MM.1S (cell line): ENCODE measurements around the gene ETV6.

Source experiments
- DNase-seq: peaks from one replicate; pipeline ENCODE4 v3.0.0-alpha.2; 2015
- H2AFZ ChIP-seq: fragments of 300-600 bp; sonication (generic); 2 replicates; pipeline ENCODE4 v1.6.0; 2016; ENCODE audit warnings: antibody characterized with exemption, low read length
- H3F3A ChIP-seq: fragments of 300-600 bp; sonication (generic); 2 replicates; pipeline ENCODE4 v1.6.1; 2016; ENCODE audit warnings: mild to moderate bottlenecking, antibody characterized with exemption, low read length, moderate library complexity, mixed read lengths; ENCODE audit not compliant: insufficient read depth
- H3K27ac ChIP-seq: fragments of 300-600 bp; sonication (generic); 2 replicates; pipeline ENCODE4 v1.5.1; 2016; ENCODE audit warnings: mild to moderate bottlenecking, low read length
- H3K27me3 ChIP-seq: fragments of 300-600 bp; sonication (generic); replicated peaks from 2 replicates; pipeline ENCODE4 v1.6.0; 2016; ENCODE audit warnings: low read length; ENCODE audit not compliant: insufficient read depth
- H3K36me3 ChIP-seq: fragments of 300-600 bp; sonication (generic); replicated peaks from 2 replicates; pipeline ENCODE4 v1.6.1; 2016; ENCODE audit warnings: mild to moderate bottlenecking, low read length, mixed read lengths; ENCODE audit not compliant: insufficient read depth
- H3K4me1 ChIP-seq: fragments of 300-600 bp; sonication (generic); 2 replicates; pipeline ENCODE4 v1.6.1; 2016; ENCODE audit warnings: low read length, mixed read lengths
- H3K4me2 ChIP-seq: fragments of 300-600 bp; sonication (generic); 2 replicates; pipeline ENCODE4 v1.6.0; 2016; ENCODE audit warnings: low read depth, low read length
- H3K4me3 ChIP-seq: fragments of 300-600 bp; sonication (generic); 2 replicates; pipeline ENCODE4 v1.5.1; 2016; ENCODE audit warnings: low read length, mixed read lengths
- H3K79me2 ChIP-seq: fragments of 300-600 bp; sonication (generic); 2 replicates; pipeline ENCODE4 v1.6.1; 2016; ENCODE audit warnings: mixed run types, low read length, mixed read lengths
- H3K9ac ChIP-seq: fragments of 300-600 bp; sonication (generic); 2 replicates; pipeline ENCODE4 v1.6.1; 2016; ENCODE audit warnings: low read length, mixed read lengths
- H3K9me2 ChIP-seq: fragments of 300-600 bp; sonication (generic); replicated peaks from 2 replicates; pipeline ENCODE4 v1.6.1; 2016; ENCODE audit warnings: mild to moderate bottlenecking, low read length, mixed read lengths; ENCODE audit not compliant: insufficient read depth
- H3K9me3 ChIP-seq: fragments of 300-600 bp; sonication (generic); replicated peaks from 2 replicates; pipeline ENCODE4 v1.6.1; 2016; ENCODE audit warnings: mild to moderate bottlenecking, low read length, mixed read lengths; ENCODE audit not compliant: insufficient read depth
- H4K20me1 ChIP-seq: fragments of 300-600 bp; sonication (generic); 2 replicates; pipeline ENCODE4 v1.6.1; 2016; ENCODE audit warnings: mild to moderate bottlenecking, low read length, moderate library complexity, mixed read lengths; ENCODE audit not compliant: insufficient read depth
- EZH2 ChIP-seq: fragments of 300-600 bp; sonication (generic); optimal IDR thresholded peaks from 2 replicates; pipeline ENCODE3; 2017; ENCODE audit warnings: low read depth, mild to moderate bottlenecking, antibody characterized with exemption, low read length, mixed read lengths
- EZH2phosphoT487 ChIP-seq: fragments of 300-600 bp; sonication (generic); IDR thresholded peaks from 2 replicates; pipeline ENCODE4 v1.6.1; 2018; ENCODE audit warnings: antibody characterized with exemption, low read length
- TF ChIP-seq, protein P1 (sequence below): fragments of 300-600 bp; sonication (generic); IDR thresholded peaks from 2 replicates; pipeline ENCODE4 v1.5.1; 2016; ENCODE audit warnings: antibody characterized with exemption, low read length, mixed read lengths

Gene ETV6

DNA sequence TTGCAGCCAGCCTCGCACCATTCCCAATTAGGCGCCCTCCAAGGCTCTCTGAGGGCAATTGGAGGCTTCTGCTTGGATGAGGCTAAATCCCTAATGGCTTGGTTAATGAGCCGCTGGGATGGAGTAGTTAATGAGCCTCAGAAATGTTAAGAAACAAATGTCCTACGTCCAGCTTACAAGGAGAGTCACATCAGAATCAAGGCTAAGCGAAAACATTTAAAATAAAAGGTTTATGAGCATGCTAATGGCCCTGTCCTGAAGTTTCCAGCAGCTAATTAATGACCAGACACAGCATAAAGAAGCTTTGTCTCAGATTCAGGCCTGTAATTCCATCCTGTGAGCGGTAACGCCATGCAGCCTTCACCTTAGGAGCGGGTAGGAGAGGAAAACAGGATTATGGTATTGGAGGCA, 220.6 kb downstream of the ETV6 start:
- no peak overlapping the region for H2AFZ ChIP-seq
- no peaks in the 10 kb centered on the region for H3K9me2 ChIP-seq
- no peaks in the 10 kb centered on the region for H4K20me1 ChIP-seq
- no peaks in the 10 kb centered on the region for H3F3A ChIP-seq
- H3K4me2 ChIP-seq, result no peak overlapping the region
- H3K4me3 ChIP-seq, result no peak overlapping the region
- H3K9me3 ChIP-seq, result no peaks in the 10 kb centered on the region
- no peaks in the 10 kb centered on the region for H3K4me1 ChIP-seq
- H3K27ac ChIP-seq, result no peak overlapping the region
- TF ChIP-seq, protein P1, sequence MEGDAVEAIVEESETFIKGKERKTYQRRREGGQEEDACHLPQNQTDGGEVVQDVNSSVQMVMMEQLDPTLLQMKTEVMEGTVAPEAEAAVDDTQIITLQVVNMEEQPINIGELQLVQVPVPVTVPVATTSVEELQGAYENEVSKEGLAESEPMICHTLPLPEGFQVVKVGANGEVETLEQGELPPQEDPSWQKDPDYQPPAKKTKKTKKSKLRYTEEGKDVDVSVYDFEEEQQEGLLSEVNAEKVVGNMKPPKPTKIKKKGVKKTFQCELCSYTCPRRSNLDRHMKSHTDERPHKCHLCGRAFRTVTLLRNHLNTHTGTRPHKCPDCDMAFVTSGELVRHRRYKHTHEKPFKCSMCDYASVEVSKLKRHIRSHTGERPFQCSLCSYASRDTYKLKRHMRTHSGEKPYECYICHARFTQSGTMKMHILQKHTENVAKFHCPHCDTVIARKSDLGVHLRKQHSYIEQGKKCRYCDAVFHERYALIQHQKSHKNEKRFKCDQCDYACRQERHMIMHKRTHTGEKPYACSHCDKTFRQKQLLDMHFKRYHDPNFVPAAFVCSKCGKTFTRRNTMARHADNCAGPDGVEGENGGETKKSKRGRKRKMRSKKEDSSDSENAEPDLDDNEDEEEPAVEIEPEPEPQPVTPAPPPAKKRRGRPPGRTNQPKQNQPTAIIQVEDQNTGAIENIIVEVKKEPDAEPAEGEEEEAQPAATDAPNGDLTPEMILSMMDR, result no peak
- TF ChIP-seq EZH2phosphoT487, result no peak
- TF ChIP-seq EZH2, result no peak
- no peak overlapping the region for H3K9ac ChIP-seq
- no peaks in the 10 kb centered on the region for H3K27me3 ChIP-seq
- no peak for DNase-seq
- no peaks in the 10 kb centered on the region for H3K79me2 ChIP-seq
- no peaks in the 10 kb centered on the region for H3K36me3 ChIP-seq

GRCh38 chr12:11872055-11872454, 222.6 kb downstream of the ETV6 start:
- no peak for DNase-seq
- Histone ChIP-seq H3K27me3 (no peaks in the 10 kb centered on the region), H3K27ac (no peak overlapping the region), H3K4me2 (no peak overlapping the region), H3K4me3 (no peak overlapping the region), H3K4me1 (no peaks in the 10 kb centered on the region), H3K36me3 (no peaks in the 10 kb centered on the region), H2AFZ (no peak overlapping the region), H3F3A (no peaks in the 10 kb centered on the region), H3K9me3 (no peaks in the 10 kb centered on the region), H3K9me2 (no peaks in the 10 kb centered on the region), H3K9ac (no peak overlapping the region), H4K20me1 (no peaks in the 10 kb centered on the region), H3K79me2 (no peaks in the 10 kb centered on the region)
- TF ChIP-seq, protein P1, result no peak
- TF ChIP-seq EZH2phosphoT487, result no peak
- no peak for TF ChIP-seq EZH2

DNA sequence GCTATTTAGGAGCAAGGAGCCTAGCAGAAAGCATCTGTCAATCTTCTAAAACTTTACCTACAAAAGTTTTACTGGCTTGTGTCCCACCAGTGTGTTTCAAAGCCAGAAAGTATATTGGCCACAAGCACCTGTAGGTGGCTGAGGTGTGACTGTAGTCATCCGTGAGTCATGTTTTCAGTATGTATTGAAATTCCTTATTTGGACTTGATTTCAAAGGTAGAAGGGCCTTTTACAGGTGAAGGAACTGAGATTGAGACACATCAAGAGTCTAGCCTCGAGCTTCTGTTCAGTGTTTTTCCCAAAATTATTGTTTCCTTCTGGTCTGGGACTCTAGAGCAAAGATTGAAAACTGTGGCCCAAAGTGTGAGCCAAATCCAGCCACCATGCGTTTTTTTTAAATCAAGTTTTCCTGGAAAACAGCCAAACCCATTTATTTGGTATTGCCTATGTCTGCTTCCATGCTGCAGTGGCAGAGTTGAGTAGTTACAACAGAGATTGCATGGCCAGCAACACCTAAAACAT, 226.0 kb downstream of the ETV6 start:
- DNase-seq, result no peak
- H3K27ac ChIP-seq, result no peak overlapping the region
- no peaks in the 10 kb centered on the region for H3K36me3 ChIP-seq
- H4K20me1 ChIP-seq, result no peaks in the 10 kb centered on the region
- TF ChIP-seq, protein P1, result no peak
- TF ChIP-seq EZH2phosphoT487, result no peak
- no peak for TF ChIP-seq EZH2
- H3K9ac ChIP-seq, result no peak overlapping the region
- H3K9me2 ChIP-seq, result no peaks in the 10 kb centered on the region
- H2AFZ ChIP-seq, result no peak overlapping the region
- no peak overlapping the region for H3K4me2 ChIP-seq
- H3K79me2 ChIP-seq, result no peaks in the 10 kb centered on the region
- H3F3A ChIP-seq, result no peaks in the 10 kb centered on the region
- no peaks in the 10 kb centered on the region for H3K4me1 ChIP-seq
- no peaks in the 10 kb centered on the region for H3K27me3 ChIP-seq
- no peak overlapping the region for H3K4me3 ChIP-seq
- no peaks in the 10 kb centered on the region for H3K9me3 ChIP-seq
